Endothelial cell of umbilical vein (primary cell): Measurements from ENCODE around the gene CIPC. TPM values are rescaled to one million over a fixed set of nuclear protein-coding genes. Genes with fewer than 3 reads are reported as not detected.

Experiments
- BruUV-seq: library from RNA; stranded (reverse); fragments of 400-500 nt; replicated peaks from 2 replicates; lab custom pipeline; 2021; lab: Mats Ljungman, UMichigan
- CTCF ChIA-PET: fragments of 300-600, 350-600 bp; sonication (Branson Sonifier 250); formaldehyde crosslinking; loops from one replicate; lab custom pipeline; 2021; ENCODE audit warnings: antibody characterized with exemption, inconsistent platforms; lab: Charles Lee
- POLR2A ChIA-PET: fragments of 300-600, 350-600 bp; sonication (Branson Sonifier 250); formaldehyde crosslinking; loops from one replicate; lab custom pipeline; 2021; ENCODE audit warnings: antibody characterized with exemption, inconsistent platforms; lab: Charles Lee
- DNase-seq: peaks from one replicate; pipeline ENCODE4 v3.0.0-alpha.2; 2011; ENCODE audit warnings: low read depth, low spot score
- FAIRE-seq: peaks from 2 replicates; lab custom pipeline; 2011; peaks lifted over from hg19 to GRCh38; lab: Jason Lieb, UNC
- H2AFZ ChIP-seq: 2 replicates; pipeline ENCODE4 v1.6.0; 2012; ENCODE audit warnings: low read depth, low read length, control low read depth, inconsistent platforms
- H3K27ac ChIP-seq: 2 replicates; pipeline ENCODE4 v1.5.1; 2011; ENCODE audit warnings: low read depth, mild to moderate bottlenecking, control low read depth, low read length, moderate library complexity; ENCODE audit not compliant: insufficient read depth
- H3K27me3 ChIP-seq, 2 experiments: 2 replicates each; pipeline versions ENCODE4 v1.6.0 to v1.6.1; 2011; ENCODE audit warnings: low read length in 2 of 2, mixed read lengths in 1 of 2; ENCODE audit not compliant: control insufficient read depth in 2 of 2, insufficient read depth in 2 of 2
- H3K36me3 ChIP-seq, 2 experiments: 2 replicates in 1 of 2; 3 replicates in 1 of 2; pipeline ENCODE4 v1.5.1; 2011; ENCODE audit warnings: low read length in 2 of 2, mild to moderate bottlenecking in 1 of 2, moderate library complexity in 1 of 2; ENCODE audit not compliant: control insufficient read depth in 2 of 2, insufficient read depth in 2 of 2; ENCODE audit errors: extremely low read depth in 1 of 2
- H3K4me1 ChIP-seq: 3 replicates; pipeline ENCODE4 v1.5.1; 2011; ENCODE audit warnings: mild to moderate bottlenecking, low read length; ENCODE audit not compliant: control insufficient read depth, insufficient read depth; ENCODE audit errors: extremely low read depth
- H3K4me2 ChIP-seq: 2 replicates; pipeline ENCODE4 v1.6.1; 2011; ENCODE audit warnings: low read length, control low read depth, mixed read lengths; ENCODE audit not compliant: insufficient read depth
- H3K4me3 ChIP-seq, 3 experiments: fragments of 200-600 bp in 1 of 3; sonication (generic), shearing (Covaris generic) in 1 of 3; replicated peaks in 1 of 3; 2 replicates each; pipeline ENCODE4 v1.5.1; 2011 to 2016; ENCODE audit warnings: control low read depth in 3 of 3, low read length in 3 of 3, mild to moderate bottlenecking in 2 of 3, inconsistent platforms in 1 of 3, low read depth in 1 of 3, moderate library complexity in 1 of 3; ENCODE audit not compliant: insufficient read depth in 1 of 3
- H3K79me2 ChIP-seq: 2 replicates; pipeline ENCODE4 v1.6.0; 2012; ENCODE audit warnings: low read length, inconsistent platforms; ENCODE audit not compliant: control insufficient read depth, insufficient read depth
- H3K9ac ChIP-seq: replicated peaks from 2 replicates; pipeline ENCODE3; 2011; ENCODE audit warnings: low read length, control low read depth; ENCODE audit not compliant: insufficient read depth; ENCODE audit errors: extremely low read depth
- H3K9me1 ChIP-seq: replicated peaks from 3 replicates; pipeline ENCODE4 v1.6.0; 2011; ENCODE audit warnings: mild to moderate bottlenecking, low read length; ENCODE audit not compliant: control insufficient read depth, insufficient read depth; ENCODE audit errors: extremely low read depth
- H3K9me3 ChIP-seq: replicated peaks from 2 replicates; pipeline ENCODE4 v1.5.1; 2012; ENCODE audit warnings: low read length, inconsistent platforms; ENCODE audit not compliant: control insufficient read depth, insufficient read depth
- H4K20me1 ChIP-seq: replicated peaks from 2 replicates; pipeline ENCODE3; 2011; ENCODE audit warnings: mild to moderate bottlenecking, low read length; ENCODE audit not compliant: control insufficient read depth, insufficient read depth; ENCODE audit errors: extremely low read depth
- EZH2 ChIP-seq: IDR thresholded peaks from 2 replicates; pipeline ENCODE4 v1.6.1; 2012; ENCODE audit warnings: borderline replicate concordance, low read depth, mild to moderate bottlenecking, moderate library complexity, low read length, inconsistent platforms; ENCODE audit not compliant: severe bottlenecking
- GATA2 ChIP-seq: IDR thresholded peaks from 2 replicates; pipeline ENCODE4 v1.7.0; 2011; ENCODE audit warnings: low read depth, mild to moderate bottlenecking, moderate library complexity, mixed read lengths, low read length; ENCODE audit not compliant: insufficient read length, insufficient read depth
- MYC ChIP-seq: IDR thresholded peaks from one replicate; pipeline ENCODE4 v1.6.1; 2011; ENCODE audit warnings: mild to moderate bottlenecking, low read depth, low read length
- POLR2A ChIP-seq: IDR thresholded peaks from 2 replicates; pipeline ENCODE4 v1.6.1; 2012; ENCODE audit warnings: low read depth, mild to moderate bottlenecking, control low read depth, low read length
- dilution Hi-C: fragments of 300-500 bp; cut with MboI; formaldehyde crosslinking; loops from one replicate; pipeline ENCODE4 v1.15.0; 2019; ENCODE audit warnings: low sequenced_read_pairs; ENCODE audit not compliant: extremely low pct_ligation_motif_present
- intact Hi-C: fragments of 100-400 bp; cut with micrococcal nuclease; formaldehyde crosslinking; loops from one replicate; pipeline ENCODE4 v1.10.0; 2022
- polyA plus RNA-seq, 4 experiments: library from polyadenylated mRNA; depleted of rRNA in 3 of 4; stranded (reverse) in 3 of 4; unstranded in 1 of 4; fragments of >200 nt; gene quantifications; 2 replicates each; pipeline versions ENCODE4 v1.2.1 to v1.2.3, GENCODE V29; 2011 to 2012; ENCODE audit warnings: missing spikeins in 1 of 4
- total RNA-seq: library from RNA; stranded (reverse); gene quantifications from 2 replicates; pipeline ENCODE4 v1.2.3, GENCODE V29; 2021
- TF ChIP-seq, protein P1 (sequence below): IDR thresholded peaks from 2 replicates; pipeline ENCODE4 v1.6.1; 2011; ENCODE audit not compliant: insufficient read depth, insufficient read length
- TF ChIP-seq, protein P2 (sequence below), 2 donors: IDR thresholded peaks; 1 replicate in 1 of 2; 2 replicates in 1 of 2; pipeline ENCODE4 v1.5.1; 2011; ENCODE audit warnings: low read length in 2 of 2, mild to moderate bottlenecking in 2 of 2, moderate library complexity in 2 of 2, control low read depth in 1 of 2, inconsistent platforms in 1 of 2, low read depth in 1 of 2; ENCODE audit not compliant: insufficient read depth in 1 of 2; ENCODE audit errors: extremely low read depth in 1 of 2

The CIPC gene
- total and polyA plus RNA-seq, 2 donors (not counting 3 experiments of a cell fraction or from before 2014, with no cell fraction given): 8.8 to 17.4 TPM

DNA sequence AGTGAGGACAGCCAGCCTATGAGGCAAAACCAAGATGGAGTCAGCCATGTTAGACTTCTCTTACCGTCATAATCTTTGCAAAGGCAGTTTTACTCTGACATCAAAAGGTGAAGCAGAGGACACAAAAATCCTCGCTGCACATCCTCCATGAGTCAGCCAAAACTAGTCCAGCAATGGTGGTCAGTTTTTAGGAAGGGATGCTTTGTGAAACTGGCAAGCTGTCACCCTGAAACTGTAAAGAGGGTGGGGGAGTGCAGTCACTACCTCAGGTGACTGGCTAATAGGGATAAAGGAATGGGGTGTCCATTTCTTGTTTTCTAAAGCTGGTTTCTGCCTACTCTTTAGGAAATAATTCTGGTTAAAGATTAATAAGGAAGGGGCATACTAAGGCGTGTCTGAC is 5.4 kb upstream of the CIPC start:
- Histone ChIP-seq H3K9ac (no peak overlapping the region), H3K9me3 (no peaks in the 10 kb centered on the region), H3K27me3 (peaks cover 3 to 13% of the 10 kb centered on the region in 2 experiments), H2AFZ (no peak overlapping the region), H3K79me2 (peaks cover 3% of the 10 kb centered on the region), H3K9me1 (no peaks in the 10 kb centered on the region), H4K20me1 (no peaks in the 10 kb centered on the region), H3K27ac (no peak overlapping the region), H3K4me2 (no peak overlapping the region), H3K4me3 (no peak overlapping the region), H3K36me3 (no peaks in the 10 kb centered on the region), H3K4me1 (peaks cover 7% of the 10 kb centered on the region)
- dilution Hi-C loops: loop anchor here (25.0 kb wide), 1 partner anchor 205 kb away; no protein-coding TSS in a partner anchor
- intact Hi-C loops: loop anchor here (10.0 kb wide), 1 partner anchor 378 kb away; no protein-coding TSS in a partner anchor
- no peak for FAIRE-seq
- no peak for TF ChIP-seq MYC
- TF ChIP-seq GATA2: no peak
- TF ChIP-seq, protein P1, sequence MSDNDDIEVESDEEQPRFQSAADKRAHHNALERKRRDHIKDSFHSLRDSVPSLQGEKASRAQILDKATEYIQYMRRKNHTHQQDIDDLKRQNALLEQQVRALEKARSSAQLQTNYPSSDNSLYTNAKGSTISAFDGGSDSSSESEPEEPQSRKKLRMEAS: no peak
- no peak for TF ChIP-seq EZH2
- TF ChIP-seq POLR2A: no peak
- TF ChIP-seq, protein P2, sequence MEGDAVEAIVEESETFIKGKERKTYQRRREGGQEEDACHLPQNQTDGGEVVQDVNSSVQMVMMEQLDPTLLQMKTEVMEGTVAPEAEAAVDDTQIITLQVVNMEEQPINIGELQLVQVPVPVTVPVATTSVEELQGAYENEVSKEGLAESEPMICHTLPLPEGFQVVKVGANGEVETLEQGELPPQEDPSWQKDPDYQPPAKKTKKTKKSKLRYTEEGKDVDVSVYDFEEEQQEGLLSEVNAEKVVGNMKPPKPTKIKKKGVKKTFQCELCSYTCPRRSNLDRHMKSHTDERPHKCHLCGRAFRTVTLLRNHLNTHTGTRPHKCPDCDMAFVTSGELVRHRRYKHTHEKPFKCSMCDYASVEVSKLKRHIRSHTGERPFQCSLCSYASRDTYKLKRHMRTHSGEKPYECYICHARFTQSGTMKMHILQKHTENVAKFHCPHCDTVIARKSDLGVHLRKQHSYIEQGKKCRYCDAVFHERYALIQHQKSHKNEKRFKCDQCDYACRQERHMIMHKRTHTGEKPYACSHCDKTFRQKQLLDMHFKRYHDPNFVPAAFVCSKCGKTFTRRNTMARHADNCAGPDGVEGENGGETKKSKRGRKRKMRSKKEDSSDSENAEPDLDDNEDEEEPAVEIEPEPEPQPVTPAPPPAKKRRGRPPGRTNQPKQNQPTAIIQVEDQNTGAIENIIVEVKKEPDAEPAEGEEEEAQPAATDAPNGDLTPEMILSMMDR (IDR thresholded peaks at IDR 0.05; ENCODE audit: extremely low read depth in 1 of 2, insufficient read depth in 1 of 2, low read depth in 1 of 2, low read length in 2 of 2): no peak
- BruUV-seq: no TSS peak
- ChIA-PET POLR2A (no interaction called here), CTCF (interaction anchor here (1.1 to 13.5 kb wide), 4 partner anchors 13 to 219 kb away, joined by 3 to 312 read pairs (median 12); no protein-coding TSS in a partner anchor)
- DNase-seq: no peak
